ENCODE measurements around the gene SPAG5. TPM values are rescaled to one million over a fixed set of nuclear protein-coding genes. Genes with fewer than 3 reads are reported as not detected.
A peak's percentile ranks its signal among the peaks of the same experiment; 100 is the strongest.

Gene SPAG5
- total and polyA plus RNA-seq, 10 of the 15 experiments (the other 5 are each of a cell fraction or from before 2014, with no cell fraction given): 73.5 to 171 (median 106) TPM

- TF ChIP-seq ZNF24 (IDR thresholded peaks at IDR 0.05) (0 out of 2 replicates have a peak, but pooled peaks have one; percentile 14), SIX5 (IDR thresholded peaks at IDR 0.05; ENCODE audit: low read depth, low read length, severe bottlenecking) (no peak), MEF2A (IDR thresholded peaks at IDR 0.05; ENCODE audit: insufficient read depth, low read depth, low read length) (no peak), EZH2 (IDR thresholded peaks at IDR 0.05; ENCODE audit: borderline replicate concordance, control insufficient read depth, low read depth, low read length) (no peak), SMARCA5 (IDR thresholded peaks at IDR 0.05) (0 out of 2 replicates have a peak, but pooled peaks have one; percentile 56), PAX8 (IDR thresholded peaks at IDR 0.05) (no peak), CUX1 (IDR thresholded peaks at IDR 0.05; ENCODE audit: insufficient replicate concordance, low read depth, low read length) (no peak), MLLT1 (IDR thresholded peaks at IDR 0.05) (no peak; the same call in 1 of the 2 replicates), ZNF274 (IDR thresholded peaks at IDR 0.05; ENCODE audit: insufficient read depth, insufficient read length) (no peak), NKRF (conservative IDR thresholded peaks at IDR 0.05) (no peak), FOS (IDR thresholded peaks at IDR 0.05; ENCODE audit: borderline replicate concordance, extremely low read depth, insufficient read length) (no peak), TCF7 (IDR thresholded peaks at IDR 0.05; ENCODE audit: borderline replicate concordance) (no peak), ZSCAN29 (IDR thresholded peaks at IDR 0.05) (no peak), ATF7 (IDR thresholded peaks at IDR 0.05; ENCODE audit: low read depth) (no peak), SMAD5 (IDR thresholded peaks at IDR 0.05; ENCODE audit: low read depth) (no peak), ZNF207 (IDR thresholded peaks at IDR 0.05; ENCODE audit: borderline replicate concordance) (no peak), FOXM1 (IDR thresholded peaks at IDR 0.05; ENCODE audit: low read depth, low read length) (0 out of 2 replicates have a peak, but pooled peaks have one; percentile 20), BCL11A (IDR thresholded peaks at IDR 0.05; ENCODE audit: low read depth, low read length) (0 out of 2 replicates have a peak, but pooled peaks have one; percentile 26), CREM (IDR thresholded peaks at IDR 0.05; ENCODE audit: low read depth) (0 out of 2 replicates have a peak, but pooled peaks have one; percentile 17), GATAD2B (conservative IDR thresholded peaks at IDR 0.05; ENCODE audit: low read depth) (no peak), TARDBP (IDR thresholded peaks at IDR 0.05; ENCODE audit: borderline replicate concordance) (no peak), CTCF (IDR thresholded peaks at IDR 0.05 in 2 of 3, conservative IDR thresholded peaks at IDR 0.05 in 1 of 3; ENCODE audit: control insufficient read depth in 2 of 3, extremely low read depth in 1 of 3, insufficient read depth in 1 of 3, low read depth in 3 of 3, low read length in 3 of 3) (no peak)
Observed at GRCh38 chr17:28567604-28568003, 31.2 kb downstream of the SPAG5 start (continued).

All from GM12878 (cell line).